BLaER1 (cell line): ENCODE measurements around the gene SRY.

Experiments used
- H3K27ac ChIP-seq: shearing (Covaris generic); formaldehyde crosslinking; 2 replicates; pipeline ENCODE4 v1.8.1; 2022
- H3K27me3 ChIP-seq: shearing (Covaris generic); formaldehyde crosslinking; 2 replicates; pipeline ENCODE4 v1.8.1; 2022
- H3K36me3 ChIP-seq: shearing (Covaris generic); formaldehyde crosslinking; 2 replicates; pipeline ENCODE4 v1.8.1; 2022
- H3K4me1 ChIP-seq: shearing (Covaris generic); formaldehyde crosslinking; 2 replicates; pipeline ENCODE4 v1.8.1; 2022
- H3K4me2 ChIP-seq: shearing (Covaris generic); formaldehyde crosslinking; 2 replicates; pipeline ENCODE4 v1.8.1; 2022
- H3K4me3 ChIP-seq: shearing (Covaris generic); formaldehyde crosslinking; 2 replicates; pipeline ENCODE4 v1.8.1; 2022
- H3K9ac ChIP-seq: shearing (Covaris generic); formaldehyde crosslinking; 2 replicates; pipeline ENCODE4 v1.8.1; 2022
- H3K9me3 ChIP-seq: shearing (Covaris generic); formaldehyde crosslinking; 2 replicates; pipeline ENCODE4 v1.8.1; 2022
- H4K20me1 ChIP-seq: shearing (Covaris generic); formaldehyde crosslinking; 2 replicates; pipeline ENCODE4 v1.8.1; 2022
- Cebpa-rat ChIP-seq: shearing (Covaris generic); IDR thresholded peaks from 2 replicates; pipeline ENCODE4 v1.8.1; 2022

The SRY gene

DNA sequence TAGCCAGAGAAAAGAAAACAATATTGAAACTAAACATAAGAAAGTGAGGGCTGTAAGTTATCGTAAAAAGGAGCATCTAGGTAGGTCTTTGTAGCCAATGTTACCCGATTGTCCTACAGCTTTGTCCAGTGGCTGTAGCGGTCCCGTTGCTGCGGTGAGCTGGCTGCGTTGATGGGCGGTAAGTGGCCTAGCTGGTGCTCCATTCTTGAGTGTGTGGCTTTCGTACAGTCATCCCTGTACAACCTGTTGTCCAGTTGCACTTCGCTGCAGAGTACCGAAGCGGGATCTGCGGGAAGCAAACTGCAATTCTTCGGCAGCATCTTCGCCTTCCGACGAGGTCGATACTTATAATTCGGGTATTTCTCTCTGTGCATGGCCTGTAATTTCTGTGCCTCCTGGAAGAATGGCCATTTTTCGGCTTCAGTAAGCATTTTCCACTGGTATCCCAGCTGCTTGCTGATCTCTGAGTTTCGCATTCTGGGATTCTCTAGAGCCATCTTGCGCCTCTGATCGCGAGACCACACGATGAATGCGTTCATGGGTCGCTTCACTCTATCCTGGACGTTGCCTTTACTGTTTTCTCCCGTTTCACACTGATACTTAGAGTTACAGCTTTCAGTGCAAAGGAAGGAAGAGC, 488 bp downstream of the SRY start:
- Histone ChIP-seq H4K20me1 (no peaks in the 10 kb centered on the region), H3K27ac (no peak overlapping the region), H3K4me2 (no peak overlapping the region), H3K36me3 (no peaks in the 10 kb centered on the region), H3K9me3 (no peaks in the 10 kb centered on the region), H3K9ac (no peak overlapping the region), H3K4me1 (no peaks in the 10 kb centered on the region), H3K4me3 (no peak overlapping the region), H3K27me3 (no peaks in the 10 kb centered on the region)
- TF ChIP-seq Cebpa-rat: no peak
